GM18909 (cell line): ENCODE results near the gene ATF7IP2.
"Not testable (repeated sequence)": the region's sequence is repeated elsewhere in the genome, so short reads cannot be mapped to it uniquely, and the experiment has no call there.

Experiments
- ATAC-seq: cut with Tn5 transposase; IDR thresholded peaks from one replicate; pipeline ENCODE4 v1.9.1; 2021; ENCODE audit warnings: mild to moderate bottlenecking; ENCODE audit not compliant: unreplicated experiment, poor library complexity

The ATF7IP2 gene

DNA sequence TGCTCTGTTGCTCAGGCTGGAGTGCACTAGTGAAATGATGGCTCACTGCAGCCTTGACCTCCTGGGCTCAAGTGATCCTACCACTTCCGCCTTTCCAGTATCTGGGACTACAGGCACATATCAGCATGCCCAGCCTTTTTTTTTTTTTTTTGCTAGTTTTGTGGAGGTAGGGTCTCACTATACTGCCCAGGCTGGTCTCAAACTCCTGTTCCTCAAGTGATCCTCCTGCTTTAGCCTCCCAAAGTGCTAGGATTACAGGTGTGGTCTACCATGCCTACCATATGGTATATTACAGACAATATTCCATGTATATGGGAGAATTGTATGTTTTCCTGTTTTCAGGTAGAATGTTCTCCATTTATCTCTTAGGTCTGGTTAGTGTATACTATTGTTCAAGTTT is 12.3 kb upstream of the ATF7IP2 start:
- no peak for ATAC-seq

DNA sequence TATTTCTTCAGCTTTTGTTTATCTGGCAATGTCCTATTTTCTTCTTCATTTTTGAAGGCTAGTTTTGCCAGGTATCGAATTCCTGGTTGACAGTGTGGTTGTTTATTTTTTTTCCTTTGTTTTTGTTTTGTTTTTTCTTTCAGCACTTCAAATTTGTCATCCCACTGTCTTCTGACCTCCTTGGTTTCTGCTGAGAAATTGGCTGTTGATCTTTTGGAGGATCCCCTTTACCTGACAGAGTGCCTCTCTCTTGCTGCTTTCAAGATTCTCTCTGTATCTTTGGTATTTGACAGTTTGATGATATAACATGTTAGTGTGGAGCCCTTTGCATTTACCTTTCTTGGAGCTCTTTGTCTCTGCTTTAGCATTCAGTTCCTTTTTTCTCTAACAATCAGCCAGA is 9.6 kb upstream of the ATF7IP2 start:
- ATAC-seq: no peak

- ATAC-seq: no peak
Observed at GRCh38 chr16:10383626-10384025, 2.2 kb upstream of the ATF7IP2 start.

DNA sequence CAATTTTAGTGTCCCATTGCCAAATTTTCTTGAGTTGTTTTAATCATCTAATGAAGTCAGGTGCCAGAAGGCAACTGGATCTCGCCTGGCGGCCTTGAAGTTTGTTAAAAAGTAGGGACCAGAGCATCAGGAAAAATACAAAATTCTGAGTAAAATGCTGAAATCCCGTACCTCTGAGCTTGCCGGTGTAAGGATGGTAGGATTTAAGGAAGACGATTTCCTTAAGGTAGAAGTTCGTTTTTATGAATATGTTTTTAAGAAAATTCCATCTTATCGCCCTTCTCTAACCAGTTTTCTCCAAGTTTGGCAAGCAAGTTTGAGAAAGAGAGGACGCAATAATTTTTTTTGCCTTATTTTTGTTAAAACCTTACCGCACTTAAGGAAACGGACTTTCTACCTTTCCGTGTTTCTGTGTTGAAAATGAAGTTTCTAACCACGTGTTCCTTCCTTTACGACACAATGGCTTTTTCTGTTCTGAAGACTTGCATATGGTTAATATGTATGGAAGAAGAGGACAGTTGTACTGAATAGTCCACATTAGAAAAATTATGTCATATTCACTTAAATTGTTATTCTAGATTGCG is 748 bp downstream of the ATF7IP2 start:
- ATAC-seq: no peak

DNA sequence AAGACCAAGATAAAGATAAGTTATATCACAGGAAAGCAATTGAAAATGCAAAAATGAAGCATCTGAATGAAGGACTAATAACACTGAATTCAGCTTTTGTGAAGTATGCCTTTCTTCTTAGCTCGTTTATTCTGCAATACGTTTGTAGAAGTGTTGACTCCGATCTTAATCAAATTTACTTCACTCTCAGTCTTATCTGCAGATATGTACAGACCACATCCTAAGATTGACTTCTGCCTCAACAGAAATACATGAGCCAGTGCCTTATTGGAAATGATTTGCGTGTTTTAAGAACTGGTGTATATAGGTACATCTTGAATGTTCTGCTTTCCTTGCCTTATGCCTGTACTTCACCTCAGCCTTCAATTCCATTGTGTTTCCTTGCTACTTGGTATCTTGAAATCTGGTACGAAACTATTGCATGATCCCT is 1.3 kb downstream of the ATF7IP2 start:
- no peak for ATAC-seq

DNA sequence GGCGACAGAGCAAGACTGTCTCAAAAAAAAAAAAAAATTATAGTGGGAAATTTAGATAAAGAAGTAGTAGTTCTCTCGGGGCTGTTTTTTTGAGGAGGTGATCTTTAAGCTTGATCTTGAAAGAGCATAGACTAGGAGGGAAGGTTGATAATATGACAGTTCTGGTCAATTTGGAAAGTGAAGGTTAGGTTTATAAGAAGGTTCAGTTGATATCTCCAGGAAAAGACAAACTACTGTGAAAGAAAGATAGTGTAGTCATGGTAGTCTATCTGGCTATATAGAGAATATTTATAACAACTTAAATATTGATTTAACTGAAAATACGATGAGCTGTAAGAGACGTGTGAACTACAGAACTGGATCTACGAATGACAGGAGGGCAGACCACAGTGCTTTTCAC is 3.1 kb downstream of the ATF7IP2 start:
- ATAC-seq: no peak

DNA sequence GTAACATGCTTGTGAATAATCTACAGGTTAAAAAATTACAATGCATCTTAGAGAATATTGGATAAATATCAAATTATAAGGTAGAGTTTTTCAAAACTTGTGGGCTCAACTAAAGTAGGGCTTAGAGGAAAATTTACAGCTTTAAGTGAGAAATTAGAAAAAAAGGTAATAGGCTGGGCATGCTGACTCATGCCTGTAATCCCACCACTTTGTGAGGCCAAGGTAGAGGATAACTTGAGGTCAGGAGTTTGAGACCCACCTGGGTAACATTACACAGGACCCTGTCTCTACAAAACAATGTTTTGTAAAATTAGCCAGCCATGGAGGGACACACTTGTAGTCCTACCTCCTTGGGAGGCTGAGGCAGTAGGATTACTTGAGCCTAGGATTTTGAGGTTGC is 4.5 kb downstream of the ATF7IP2 start:
- ATAC-seq: no peak

GRCh38 chr16:10390867-10391266 is 5.0 kb downstream of the ATF7IP2 start:
- no peak for ATAC-seq

- no peak for ATAC-seq
Observed at GRCh38 chr16:10391339-10391738, 5.5 kb downstream of the ATF7IP2 start.

DNA sequence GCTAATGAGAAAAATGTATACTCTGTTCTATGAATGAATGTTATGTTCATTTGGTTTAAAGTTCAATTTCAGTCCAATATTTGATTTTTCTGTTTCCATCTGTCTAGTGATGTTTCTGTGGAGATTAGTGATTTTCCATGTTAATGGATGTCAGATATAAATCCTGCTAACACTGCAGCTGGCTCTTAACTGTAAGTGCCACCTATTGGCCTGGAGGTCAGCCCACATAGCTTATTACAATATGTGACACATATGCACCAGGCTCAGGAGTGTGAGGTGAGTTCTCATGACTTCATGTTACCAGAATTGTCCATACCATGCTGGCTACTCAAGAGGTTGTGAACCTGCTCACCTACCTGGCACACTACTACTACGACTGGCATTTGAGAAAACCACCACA is 17.1 kb downstream of the ATF7IP2 start:
- no peak for ATAC-seq

GRCh38 chr16:10405386-10405939 is 19.6 kb downstream of the ATF7IP2 start:
- ATAC-seq: no peak

GRCh38 chr16:10408824-10409381 is 23.0 kb downstream of the ATF7IP2 start:
- no peak for ATAC-seq

- ATAC-seq: not testable (repeated sequence)
Observed at GRCh38 chr16:10409713-10410112, 23.9 kb downstream of the ATF7IP2 start.

DNA sequence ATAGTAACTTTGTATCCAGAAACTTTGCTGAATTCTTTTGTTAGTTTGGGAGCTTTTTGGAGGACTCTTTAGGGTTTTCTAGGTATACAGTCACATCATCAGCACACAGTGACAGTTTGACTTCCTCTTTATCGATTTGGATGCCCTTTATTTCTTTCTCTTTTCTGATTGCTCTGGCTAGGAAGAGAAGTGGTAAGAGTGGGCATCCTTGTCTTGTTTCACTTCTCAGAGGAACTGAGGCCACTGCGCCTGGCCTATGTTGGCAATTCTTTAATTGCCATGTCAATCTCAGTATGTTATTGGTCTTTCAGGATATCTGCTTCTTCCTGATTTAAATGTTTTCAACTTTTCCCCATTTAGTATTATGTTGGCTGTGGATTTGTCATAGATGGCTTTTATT is 24.6 kb downstream of the ATF7IP2 start:
- ATAC-seq: no peak

DNA sequence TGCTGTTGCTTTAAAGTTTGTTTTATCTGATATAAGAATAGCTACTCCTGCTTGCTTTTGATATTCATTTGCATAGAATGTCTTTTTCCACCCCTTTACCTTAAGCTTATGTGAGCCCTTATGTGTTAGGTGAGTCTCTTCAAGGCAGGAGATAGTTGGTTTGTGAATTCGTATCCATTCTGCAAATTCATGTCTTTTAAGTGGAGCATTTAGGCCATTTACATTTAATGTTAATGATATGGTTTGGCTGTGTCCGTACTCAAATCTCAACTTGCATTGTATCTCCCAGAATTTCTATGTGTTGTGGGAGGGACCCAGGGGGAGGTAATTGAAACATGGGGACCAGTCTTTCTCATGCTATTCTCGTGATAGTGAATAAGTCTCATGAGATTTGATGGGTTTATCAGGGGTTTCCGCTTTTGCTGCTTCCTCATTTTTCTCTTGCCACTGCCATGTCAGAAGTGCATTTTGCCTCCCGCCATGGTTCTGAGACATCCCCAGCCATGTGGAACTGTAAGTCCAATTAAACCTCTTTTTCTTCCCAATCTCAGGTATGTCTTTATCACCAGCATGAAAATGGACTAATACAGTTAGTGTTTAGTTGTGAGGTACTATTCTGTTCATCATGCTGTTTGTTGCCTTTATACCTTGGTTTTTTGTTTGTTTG is 27.2 kb downstream of the ATF7IP2 start:
- no peak for ATAC-seq

DNA sequence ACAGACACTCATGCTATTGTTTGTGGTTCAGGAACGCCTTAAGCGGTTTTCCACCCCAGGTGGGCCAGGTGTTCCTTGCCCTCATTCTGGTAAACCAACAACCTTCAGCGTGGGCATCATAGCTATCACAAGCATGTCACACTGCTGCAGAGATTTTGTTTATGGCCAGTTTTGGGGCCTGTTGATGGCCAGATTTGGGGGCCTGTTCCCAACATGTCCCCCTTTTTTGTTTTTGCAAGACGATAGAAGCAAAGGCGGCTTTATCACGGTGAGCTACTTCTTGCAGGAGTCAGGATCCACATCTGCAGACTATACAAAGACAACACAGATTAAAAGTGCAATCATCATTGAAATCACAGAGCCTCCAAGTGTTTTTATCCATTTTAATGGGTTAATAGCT is 32.3 kb downstream of the ATF7IP2 start:
- ATAC-seq: not testable (repeated sequence)

DNA sequence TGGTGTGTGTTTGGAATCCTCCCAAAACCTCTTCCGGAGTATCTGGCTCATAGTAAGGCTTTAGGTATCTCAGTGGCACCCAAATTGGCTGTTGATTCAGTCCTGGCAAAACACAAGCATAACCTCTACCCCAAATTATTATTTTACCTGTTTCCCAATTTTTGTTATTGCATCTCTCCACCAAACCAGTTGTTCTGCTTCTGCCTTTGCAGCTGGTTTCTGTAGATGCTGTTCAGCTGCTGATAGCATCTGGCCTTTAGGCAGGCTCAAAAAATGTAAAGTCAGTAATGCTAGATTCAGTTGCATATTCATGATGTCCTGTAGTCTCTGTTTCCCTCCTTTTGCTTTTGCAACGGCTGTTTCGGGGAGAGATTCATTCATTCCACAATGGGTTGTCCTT is 33.8 kb downstream of the ATF7IP2 start:
- ATAC-seq: no peak

DNA sequence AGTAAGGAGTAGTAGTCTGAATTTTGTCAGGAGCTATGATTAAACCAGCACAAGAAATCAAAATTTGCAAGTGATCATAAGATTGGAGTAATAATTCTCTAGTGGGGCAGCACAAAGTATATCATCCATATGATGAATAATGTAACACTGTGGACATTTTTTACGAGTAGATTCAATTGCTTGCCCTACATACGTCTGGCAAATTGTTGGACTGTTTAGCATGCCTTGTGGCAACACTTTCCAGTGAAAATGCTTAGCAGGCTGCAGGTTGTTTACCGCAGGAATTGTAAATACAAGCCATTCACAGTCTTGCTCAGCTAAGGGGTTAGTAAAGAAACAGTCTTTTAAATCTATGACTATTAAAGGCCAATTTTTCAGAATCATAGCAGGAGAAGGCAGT is 35.7 kb downstream of the ATF7IP2 start:
- ATAC-seq: no peak

- no peak for ATAC-seq
Observed at GRCh38 chr16:10428433-10429168, 42.7 kb downstream of the ATF7IP2 start.

DNA sequence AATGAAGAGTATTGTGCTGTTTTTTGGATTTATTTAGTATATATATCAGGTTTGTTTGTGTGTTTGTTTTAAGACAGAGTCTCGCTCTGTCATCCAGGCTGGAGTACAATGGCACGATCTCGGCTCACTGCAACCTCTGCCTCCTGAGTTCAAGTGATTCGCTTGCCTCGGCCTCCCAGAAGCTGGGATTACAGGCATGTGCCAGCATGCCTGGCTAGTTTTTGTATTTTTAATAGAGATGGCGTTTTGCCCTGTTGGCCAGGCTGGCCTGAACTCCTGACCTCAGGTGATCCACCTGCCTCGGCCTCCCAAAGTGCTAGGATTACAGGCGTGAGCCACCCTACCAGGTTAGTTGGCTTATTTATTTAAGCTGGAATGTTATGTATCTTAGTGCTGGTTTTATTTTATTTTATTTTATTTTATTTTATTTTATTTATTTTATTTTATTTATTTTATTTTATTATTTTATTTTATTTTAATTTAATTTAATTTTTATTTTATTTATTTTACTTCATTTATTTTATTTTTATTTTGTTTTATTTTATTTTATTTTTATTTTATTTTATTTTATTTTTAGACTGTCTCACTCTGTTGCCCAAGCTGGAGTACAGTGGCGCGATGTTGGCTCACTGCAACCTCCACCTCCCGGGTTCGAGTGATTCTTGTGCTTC is 43.6 kb downstream of the ATF7IP2 start:
- not testable (repeated sequence) for ATAC-seq

DNA sequence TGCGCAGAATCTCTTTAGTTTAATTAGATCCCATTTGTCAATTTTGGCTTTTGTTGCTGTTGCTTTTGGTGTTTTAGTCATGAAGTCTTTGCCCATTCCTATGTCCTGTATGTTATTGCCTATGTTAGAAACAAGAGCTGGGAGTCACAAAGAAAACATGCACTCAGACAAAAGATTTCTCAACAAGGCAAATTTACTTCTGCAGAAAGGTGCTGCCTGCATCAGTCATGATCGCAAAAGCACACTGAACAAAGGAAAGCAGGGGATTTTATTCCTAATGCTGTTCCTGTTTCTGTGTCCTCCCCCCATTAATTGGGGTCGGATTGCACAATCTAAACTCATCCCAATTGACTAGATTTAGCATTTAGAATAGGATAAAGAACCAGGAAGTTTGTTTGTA is 55.9 kb downstream of the ATF7IP2 start:
- ATAC-seq: no peak
